HepG2 (cell line): ENCODE results near the gene BEX3. TPM values are rescaled to one million over a fixed set of nuclear protein-coding genes. Genes with fewer than 3 reads are reported as not detected.

Experiments
- ATAC-seq: fragments of 200-7000 bp; cut with Tn5 transposase; 3 replicates; pipeline ENCODE4 v1.9.1; 2020; ENCODE audit warnings: mild to moderate bottlenecking, moderate library complexity
- BruUV-seq: library from RNA; stranded (reverse); fragments of 400-500 nt; replicated peaks from 2 replicates; lab custom pipeline; 2021; lab: Mats Ljungman, UMichigan
- CTCF ChIA-PET: fragments of 300-600 bp; formaldehyde crosslinking; extraction: SDS; loops from one replicate; lab custom pipeline; 2021; ENCODE audit warnings: low total read pairs, inconsistent platforms, low intra/inter-chr PET ratio; lab: Yijun Ruan, JAX
- POLR2A ChIA-PET: fragments of 350-600 bp; sonication (Branson Sonifier 250); formaldehyde crosslinking; loops from one replicate; lab custom pipeline; 2020; ENCODE audit warnings: antibody characterized with exemption, inconsistent platforms; lab: Yijun Ruan, JAX
- DNase-seq: peaks from one replicate; pipeline ENCODE4 v3.0.0-alpha.2; 2015; ENCODE audit warnings: low spot score
- FAIRE-seq: peaks from 3 replicates; lab custom pipeline; 2011; peaks lifted over from hg19 to GRCh38; lab: Jason Lieb, UNC
- H2AFZ ChIP-seq: one replicate; pipeline ENCODE4 v1.6.1; 2011; ENCODE audit warnings: low read length, inconsistent platforms
- H3K27ac ChIP-seq: fragments of 300-600 bp; 3 replicates; pipeline ENCODE4 v1.8.0; 2011; ENCODE audit warnings: mixed run types, mild to moderate bottlenecking, mixed read lengths, low read length, inconsistent platforms; ENCODE audit not compliant: insufficient read depth; ENCODE audit errors: extremely low read length
- H3K27me3 ChIP-seq, 2 experiments: fragments of 200-600 bp in 1 of 2; 2 replicates in 1 of 2; 3 replicates in 1 of 2; pipeline versions ENCODE4 v1.6.0 to v1.8.0; 2011; ENCODE audit warnings: low read length in 2 of 2, mild to moderate bottlenecking in 2 of 2, moderate library complexity in 2 of 2, inconsistent platforms in 1 of 2; ENCODE audit not compliant: insufficient read depth in 2 of 2, control insufficient read depth in 1 of 2
- H3K36me3 ChIP-seq, 2 experiments: fragments of 200-600 bp in 1 of 2; replicated peaks in 1 of 2; 2 replicates in 1 of 2; 3 replicates in 1 of 2; pipeline versions ENCODE4 v1.5.1 to v1.8.0; 2011; ENCODE audit warnings: low read length in 2 of 2, inconsistent platforms in 1 of 2; ENCODE audit not compliant: insufficient read depth in 2 of 2, control insufficient read depth in 1 of 2
- H3K4me1 ChIP-seq: 2 replicates; pipeline ENCODE4 v1.5.1; 2012; ENCODE audit warnings: low read length, inconsistent platforms; ENCODE audit not compliant: insufficient read depth
- H3K4me2 ChIP-seq: 2 replicates; pipeline ENCODE4 v1.6.0; 2011; ENCODE audit warnings: low read depth, low read length, inconsistent platforms
- H3K4me3 ChIP-seq, 3 experiments: fragments of 200-600 bp in 1 of 3; sonication (generic), shearing (Covaris generic) in 1 of 3; replicated peaks in 1 of 3; 2 replicates each; pipeline ENCODE4 v1.5.1; 2011 to 2016; ENCODE audit warnings: low read length in 3 of 3, inconsistent platforms in 2 of 3, low read depth in 2 of 3, mild to moderate bottlenecking in 2 of 3, control low read depth in 1 of 3, mixed read lengths in 1 of 3; ENCODE audit not compliant: insufficient read depth in 1 of 3
- H3K79me2 ChIP-seq: one replicate; pipeline ENCODE4 v1.6.1; 2011; ENCODE audit warnings: low read length, inconsistent platforms; ENCODE audit not compliant: insufficient read depth
- H3K9ac ChIP-seq: 2 replicates; pipeline ENCODE4 v1.6.0; 2011; ENCODE audit warnings: mild to moderate bottlenecking, low read depth, low read length, inconsistent platforms; ENCODE audit not compliant: insufficient read depth
- H3K9me3 ChIP-seq: 2 replicates; pipeline ENCODE4 v1.5.1; 2012; ENCODE audit warnings: mild to moderate bottlenecking, low read length
- H4K20me1 ChIP-seq: 2 replicates; pipeline ENCODE4 v1.6.0; 2011; ENCODE audit warnings: inconsistent platforms, mild to moderate bottlenecking, low read length, moderate library complexity; ENCODE audit not compliant: insufficient read depth
- ASH2L ChIP-seq: fragments of 300-600, 200-600 bp; sonication (generic); IDR thresholded peaks from 2 replicates; pipeline ENCODE4 v1.7.0; 2017; ENCODE audit warnings: low read depth, mild to moderate bottlenecking, moderate library complexity, mixed read lengths, low read length; ENCODE audit not compliant: insufficient read length
- HNRNPH1 ChIP-seq: fragments of 200-400 bp; formaldehyde crosslinking; optimal IDR thresholded peaks from 2 replicates; pipeline ENCODE3; 2017; ENCODE audit warnings: mild to moderate bottlenecking, low read depth, low read length
- MEF2D ChIP-seq: sonication (generic); formaldehyde crosslinking; IDR thresholded peaks from 2 replicates; pipeline ENCODE4 v1.5.1; 2020; ENCODE audit warnings: mild to moderate bottlenecking, missing genetic modification reagents
- MEIS2 ChIP-seq: sonication (generic); formaldehyde crosslinking; IDR thresholded peaks from 2 replicates; pipeline ENCODE4 v1.9.0; 2021; ENCODE audit warnings: mild to moderate bottlenecking, missing genetic modification reagents
- NCOA2 ChIP-seq: sonication (generic); formaldehyde crosslinking; IDR thresholded peaks from 2 replicates; pipeline ENCODE4 v1.8.0; 2022; ENCODE audit warnings: inconsistent platforms
- PAF1 ChIP-seq: IDR thresholded peaks from 2 replicates; pipeline ENCODE4 v1.6.1; 2016; ENCODE audit warnings: missing genetic modification reagents, missing compliant biosample characterization
- PRPF4 ChIP-seq: fragments of 200-400 bp; formaldehyde crosslinking; IDR thresholded peaks from 2 replicates; pipeline ENCODE4 v1.6.1; 2016; ENCODE audit warnings: low read length, low read depth; ENCODE audit not compliant: poor library complexity, severe bottlenecking
- RXRB ChIP-seq: IDR thresholded peaks from 2 replicates; pipeline ENCODE4 v1.6.1; 2016; ENCODE audit warnings: borderline replicate concordance, missing genetic modification reagents, missing compliant biosample characterization
- SP1 ChIP-seq, 2 experiments: fragments of 450-650 bp in 1 of 2; sonication (generic) in 1 of 2; formaldehyde crosslinking in 1 of 2; IDR thresholded peaks; 2 replicates each; pipeline versions ENCODE4 v1.4.0 to v1.6.1; 2016 to 2020; ENCODE audit warnings: missing genetic modification reagents in 1 of 2
- SUZ12 ChIP-seq: fragments of 150-350 bp; IDR thresholded peaks from 2 replicates; pipeline ENCODE4 v1.6.1; 2014; ENCODE audit warnings: low read depth, low read length
- TAF1 ChIP-seq: sonication (generic); formaldehyde crosslinking; IDR thresholded peaks from 2 replicates; pipeline ENCODE4 v1.4.0; 2020; ENCODE audit warnings: missing genetic modification reagents
- YY1 ChIP-seq: IDR thresholded peaks from 2 replicates; pipeline ENCODE4 v1.6.1; 2011; ENCODE audit warnings: low read length, low read depth, moderate library complexity, mild to moderate bottlenecking; ENCODE audit not compliant: insufficient read depth, insufficient replicate concordance
- ZNF274 ChIP-seq: sonication (generic); formaldehyde crosslinking; IDR thresholded peaks from 2 replicates; pipeline ENCODE4 v1.5.1; 2020; ENCODE audit warnings: mild to moderate bottlenecking, missing genetic modification reagents
- ZNF343 ChIP-seq: sonication (generic); formaldehyde crosslinking; IDR thresholded peaks from 2 replicates; pipeline ENCODE4 v1.4.0; 2020; ENCODE audit warnings: mild to moderate bottlenecking, missing genetic modification reagents
- ZNF468 ChIP-seq: sonication (generic); formaldehyde crosslinking; IDR thresholded peaks from 2 replicates; pipeline ENCODE4 v1.8.0; 2022; ENCODE audit warnings: mild to moderate bottlenecking, moderate library complexity, missing genetic modification reagents
- ZNF562 ChIP-seq: sonication (generic); formaldehyde crosslinking; IDR thresholded peaks from 2 replicates; pipeline ENCODE4 v1.8.0; 2022; ENCODE audit warnings: missing genetic modification reagents, borderline replicate concordance
- ZNF574 ChIP-seq: sonication (generic); formaldehyde crosslinking; IDR thresholded peaks from 2 replicates; pipeline ENCODE4 v1.4.0; 2020; ENCODE audit warnings: missing genetic modification reagents
- ZNF83 ChIP-seq: sonication (generic); formaldehyde crosslinking; IDR thresholded peaks from 2 replicates; pipeline ENCODE4 v1.4.0; 2020; ENCODE audit warnings: missing genetic modification reagents, mild to moderate bottlenecking, borderline replicate concordance
- WGBS: methylation state at CpG from one replicate; pipeline ENCODE4 v1.1.6; 2017; ENCODE audit warnings: low lambda C conversion rate; 5-methylcytosine and 5-hydroxymethylcytosine counted together
- in situ Hi-C: cut with HindIII; loops from 2 replicates; pipeline ENCODE4 v1.10.0; 2017; ENCODE audit warnings: low pct_unique_long_range_greater_than_20kb; ENCODE audit not compliant: extremely low pct_ligation_motif_present
- intact Hi-C: fragments of 100-400 bp; cut with micrococcal nuclease; formaldehyde crosslinking; loops from one replicate; pipeline ENCODE4 v1.10.0; 2022; ENCODE audit not compliant: unreplicated experiment
- polyA plus RNA-seq, 8 experiments: library from polyadenylated mRNA; depleted of rRNA in 3 of 8; stranded (reverse) in 7 of 8; unstranded in 1 of 8; fragments of >200 nt; fragmentation: Illumina TruSeq in 4 of 8; extraction: Trizol in 4 of 8; gene quantifications; 2 replicates each; pipeline versions ENCODE4 v1.2.1 to v1.2.3, GENCODE V29; 2011 to 2016; ENCODE audit warnings: low read depth in 4 of 8, missing spikeins in 1 of 8, mixed read lengths in 1 of 8; ENCODE audit not compliant: insufficient read depth in 1 of 8
- total RNA-seq, 5 experiments: library from RNA; depleted of rRNA; stranded (reverse); fragments of >200 nt; fragmentation: Illumina TruSeq; extraction: Trizol; gene quantifications; 2 replicates each; pipeline ENCODE4 v1.2.3, GENCODE V29; 2016; ENCODE audit warnings: low read depth in 1 of 5
- TF ChIP-seq, protein P1 (sequence below): sonication (generic); formaldehyde crosslinking; IDR thresholded peaks from 2 replicates; pipeline ENCODE4 v1.5.0; 2020; ENCODE audit warnings: missing genetic modification reagents
- TF ChIP-seq, protein P2 (sequence below): conservative IDR thresholded peaks from 2 replicates; pipeline ENCODE4 v1.6.1; 2018; ENCODE audit warnings: missing genetic modification reagents

BEX3 gene
- total and polyA plus RNA-seq, 2 of the 13 experiments (the other 11 are each of a cell fraction or from before 2014, with no cell fraction given), result 50.9 to 55.8 TPM

GRCh38 chrX:103384672-103385071 is 8.3 kb downstream of the BEX3 start:
- Histone ChIP-seq H3K27me3 (no peaks in the 10 kb centered on the region), H3K4me3 (no peak overlapping the region), H3K79me2 (no peaks in the 10 kb centered on the region), H3K4me1 (no peaks in the 10 kb centered on the region), H3K9ac (no peak overlapping the region), H3K27ac (no peak overlapping the region), H4K20me1 (no peaks in the 10 kb centered on the region), H3K4me2 (no peak overlapping the region), H3K9me3 (no peaks in the 10 kb centered on the region), H3K36me3 (no peaks in the 10 kb centered on the region), H2AFZ (no peak overlapping the region)
- FAIRE-seq (no peak), DNase-seq (no peak), ATAC-seq (no peak)
- TF ChIP-seq NCOA2 (CRISPR knock-in tag), result no peak
- TF ChIP-seq ZNF574 (CRISPR knock-in tag), result no peak
- TF ChIP-seq MEF2D, result no peak
- TF ChIP-seq ZNF274 (CRISPR knock-in tag), result no peak
- TF ChIP-seq YY1, result no peak
- no peak for TF ChIP-seq SP1 (IDR thresholded peaks at IDR 0.05)
- no peak for TF ChIP-seq SP1 (CRISPR knock-in tag; IDR thresholded peaks at IDR 0.05)
- TF ChIP-seq PAF1 (CRISPR knock-in tag), result no peak
- no peak for TF ChIP-seq MEIS2 (CRISPR knock-in tag)
- no peak for TF ChIP-seq PRPF4
- no peak for TF ChIP-seq ZNF343 (CRISPR knock-in tag)
- TF ChIP-seq HNRNPH1, result no peak
- TF ChIP-seq, protein P1, sequence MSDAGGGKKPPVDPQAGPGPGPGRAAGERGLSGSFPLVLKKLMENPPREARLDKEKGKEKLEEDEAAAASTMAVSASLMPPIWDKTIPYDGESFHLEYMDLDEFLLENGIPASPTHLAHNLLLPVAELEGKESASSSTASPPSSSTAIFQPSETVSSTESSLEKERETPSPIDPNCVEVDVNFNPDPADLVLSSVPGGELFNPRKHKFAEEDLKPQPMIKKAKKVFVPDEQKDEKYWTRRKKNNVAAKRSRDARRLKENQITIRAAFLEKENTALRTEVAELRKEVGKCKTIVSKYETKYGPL (CRISPR knock-in tag), result no peak
- TF ChIP-seq RXRB (CRISPR knock-in tag), result no peak
- no peak for TF ChIP-seq ASH2L
- TF ChIP-seq, protein P2, sequence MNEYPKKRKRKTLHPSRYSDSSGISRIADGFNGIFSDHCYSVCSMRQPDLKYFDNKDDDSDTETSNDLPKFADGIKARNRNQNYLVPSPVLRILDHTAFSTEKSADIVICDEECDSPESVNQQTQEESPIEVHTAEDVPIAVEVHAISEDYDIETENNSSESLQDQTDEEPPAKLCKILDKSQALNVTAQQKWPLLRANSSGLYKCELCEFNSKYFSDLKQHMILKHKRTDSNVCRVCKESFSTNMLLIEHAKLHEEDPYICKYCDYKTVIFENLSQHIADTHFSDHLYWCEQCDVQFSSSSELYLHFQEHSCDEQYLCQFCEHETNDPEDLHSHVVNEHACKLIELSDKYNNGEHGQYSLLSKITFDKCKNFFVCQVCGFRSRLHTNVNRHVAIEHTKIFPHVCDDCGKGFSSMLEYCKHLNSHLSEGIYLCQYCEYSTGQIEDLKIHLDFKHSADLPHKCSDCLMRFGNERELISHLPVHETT (CRISPR knock-in tag), result no peak
- TF ChIP-seq ZNF468 (CRISPR knock-in tag), result no peak
- TF ChIP-seq ZNF83, result no peak
- TF ChIP-seq ZNF562 (CRISPR knock-in tag), result no peak
- no peak for TF ChIP-seq TAF1 (CRISPR knock-in tag)
- no peak for TF ChIP-seq SUZ12
- BruUV-seq, result no TSS peak
- POLR2A ChIA-PET, result no interaction called here
- 64% methylated on average over 2 of the region's 2 CpGs for WGBS
- in situ Hi-C loops (no loop called here), intact Hi-C loops (no loop called here)
- CTCF ChIA-PET, result no interaction called here
